H9 (cell line): ENCODE data around the gene ENOX1. TPM values are rescaled to one million over a fixed set of nuclear protein-coding genes. Genes with fewer than 3 reads are reported as not detected.

Source experiments
- DNase-seq: peaks from one replicate; pipeline ENCODE4 v3.0.0-alpha.2; 2017
- H2AFZ ChIP-seq: one replicate; pipeline ENCODE4 v1.6.1; 2013; ENCODE audit warnings: mild to moderate bottlenecking, low read length, control low read depth, moderate library complexity
- H2AK5ac ChIP-seq: 2 replicates; pipeline ENCODE4 v1.6.1; 2013; ENCODE audit warnings: low read length, control low read depth, mixed read lengths; ENCODE audit not compliant: insufficient read length
- H2BK120ac ChIP-seq: one replicate; pipeline ENCODE4 v1.6.1; 2013; ENCODE audit warnings: low read depth, mild to moderate bottlenecking, low read length, control low read depth, inconsistent platforms; ENCODE audit not compliant: poor library complexity, severe bottlenecking
- H2BK12ac ChIP-seq: 2 replicates; pipeline ENCODE4 v1.6.1; 2013; ENCODE audit warnings: low read length, control low read depth, mixed read lengths, low read depth; ENCODE audit not compliant: insufficient read length
- H2BK15ac ChIP-seq: 2 replicates; pipeline ENCODE4 v1.6.1; 2013; ENCODE audit warnings: low read depth, low read length, control low read depth
- H2BK20ac ChIP-seq: one replicate; pipeline ENCODE4 v1.6.1; 2013; ENCODE audit warnings: low read depth, mild to moderate bottlenecking, low read length, control low read depth, inconsistent platforms; ENCODE audit not compliant: poor library complexity, severe bottlenecking
- H2BK5ac ChIP-seq: 2 replicates; pipeline ENCODE4 v1.6.1; 2013; ENCODE audit warnings: low read length, control low read depth, mixed read lengths; ENCODE audit not compliant: insufficient read length
- H3K14ac ChIP-seq: 2 replicates; pipeline ENCODE4 v1.6.1; 2013; ENCODE audit warnings: low read length, control low read depth; ENCODE audit not compliant: insufficient read depth
- H3K18ac ChIP-seq: 2 replicates; pipeline ENCODE4 v1.6.1; 2013; ENCODE audit warnings: low read depth, mild to moderate bottlenecking, mixed read lengths, low read length, control low read depth; ENCODE audit not compliant: insufficient read length
- H3K23ac ChIP-seq: 2 replicates; pipeline ENCODE4 v1.6.1; 2013; ENCODE audit warnings: low read length, control low read depth, mixed read lengths, low read depth; ENCODE audit not compliant: insufficient read length
- H3K23me2 ChIP-seq: 2 replicates; pipeline ENCODE4 v1.6.1; 2013; ENCODE audit warnings: low read depth, mild to moderate bottlenecking, mixed read lengths, low read length, control low read depth; ENCODE audit not compliant: insufficient read length, poor library complexity, severe bottlenecking
- H3K27ac ChIP-seq: 2 replicates; pipeline ENCODE4 v1.5.1; 2013; ENCODE audit warnings: low read length, control low read depth, mixed read lengths, low read depth; ENCODE audit not compliant: insufficient read length
- H3K27me3 ChIP-seq: 2 replicates; pipeline ENCODE4 v1.6.1; 2013; ENCODE audit warnings: low read length, control low read depth, inconsistent platforms; ENCODE audit not compliant: insufficient read depth
- H3K4ac ChIP-seq: 2 replicates; pipeline ENCODE4 v1.6.1; 2013; ENCODE audit warnings: low read depth, mild to moderate bottlenecking, control low read depth, inconsistent platforms, low read length, moderate library complexity
- H3K4me1 ChIP-seq: 2 replicates; pipeline ENCODE4 v1.6.1; 2013; ENCODE audit warnings: low read length, control low read depth, inconsistent platforms; ENCODE audit not compliant: insufficient read depth
- H3K4me2 ChIP-seq: 2 replicates; pipeline ENCODE4 v1.6.1; 2013; ENCODE audit warnings: low read length, control low read depth, mixed read lengths; ENCODE audit not compliant: insufficient read length, insufficient read depth
- H3K56ac ChIP-seq: 2 replicates; pipeline ENCODE4 v1.6.1; 2013; ENCODE audit warnings: low read depth, mild to moderate bottlenecking, mixed read lengths, low read length, control low read depth; ENCODE audit not compliant: insufficient read length
- H3K79me1 ChIP-seq: 2 replicates; pipeline ENCODE4 v1.6.1; 2013; ENCODE audit warnings: low read depth, mild to moderate bottlenecking, moderate library complexity, low read length, control low read depth, inconsistent platforms; ENCODE audit not compliant: insufficient read depth, poor library complexity, severe bottlenecking
- H3K79me2 ChIP-seq: 2 replicates; pipeline ENCODE4 v1.6.1; 2013; ENCODE audit warnings: low read length, control low read depth, inconsistent platforms; ENCODE audit not compliant: insufficient read depth
- H3K9ac ChIP-seq: 2 replicates; pipeline ENCODE4 v1.6.1; 2013; ENCODE audit warnings: low read length, control low read depth, mixed read lengths; ENCODE audit not compliant: insufficient read length; ENCODE audit errors: extremely low read depth
- H3K9me3 ChIP-seq: one replicate; pipeline ENCODE4 v1.6.1; 2013; ENCODE audit warnings: low read depth, low read length, inconsistent platforms; ENCODE audit not compliant: control insufficient read depth
- H3T11ph ChIP-seq: one replicate; pipeline ENCODE4 v1.6.1; 2013; ENCODE audit warnings: mild to moderate bottlenecking, low read length, control low read depth, inconsistent platforms
- H4K20me1 ChIP-seq: one replicate; pipeline ENCODE4 v1.6.1; 2013; ENCODE audit not compliant: control insufficient read depth, insufficient read length, insufficient read depth
- H4K5ac ChIP-seq: 2 replicates; pipeline ENCODE4 v1.6.1; 2013; ENCODE audit warnings: low read depth, mild to moderate bottlenecking, mixed read lengths, low read length, control low read depth; ENCODE audit not compliant: insufficient read length
- H4K8ac ChIP-seq: replicated peaks from 2 replicates; pipeline ENCODE4 v1.6.1; 2013; ENCODE audit warnings: low read length, control low read depth, mixed read lengths, low read depth; ENCODE audit not compliant: insufficient read length
- H4K91ac ChIP-seq: 2 replicates; pipeline ENCODE4 v1.6.1; 2013; ENCODE audit warnings: low read depth, mild to moderate bottlenecking, moderate library complexity, mixed read lengths, low read length, control low read depth; ENCODE audit not compliant: insufficient read length
- H3K27ac Mint-ChIP-seq, 3 experiments: 2 replicates in 2 of 3; 3 replicates in 1 of 3; pipeline ENCODE4 v1.8.0; 2020 to 2021; ENCODE audit warnings: mixed read lengths in 3 of 3, mild to moderate bottlenecking in 1 of 3, moderate library complexity in 1 of 3
- H3K27me3 Mint-ChIP-seq: 2 replicates; pipeline ENCODE4 v1.8.0; 2021; ENCODE audit warnings: low read depth, mild to moderate bottlenecking, moderate library complexity, mixed read lengths
- H3K36me3 Mint-ChIP-seq, 3 experiments: 2 replicates in 2 of 3; 3 replicates in 1 of 3; pipeline ENCODE4 v1.8.0; 2020 to 2021; ENCODE audit warnings: low read depth in 3 of 3, mixed read lengths in 3 of 3; ENCODE audit not compliant: insufficient read depth in 1 of 3
- H3K4me1 Mint-ChIP-seq, 2 experiments: 2 replicates each; pipeline ENCODE4 v1.8.0; 2020; ENCODE audit warnings: mixed read lengths in 2 of 2
- H3K4me3 Mint-ChIP-seq, 2 experiments: 2 replicates in 1 of 2; 3 replicates in 1 of 2; pipeline ENCODE4 v1.8.0; 2020 to 2021; ENCODE audit warnings: mild to moderate bottlenecking in 2 of 2, mixed read lengths in 2 of 2, moderate library complexity in 1 of 2
- H3K9me3 Mint-ChIP-seq, 2 experiments: 2 replicates in 1 of 2; 3 replicates in 1 of 2; pipeline ENCODE4 v1.8.0; 2020; ENCODE audit warnings: mild to moderate bottlenecking in 2 of 2, mixed read lengths in 2 of 2, moderate library complexity in 1 of 2
- WGBS: extraction: QIAGEN DNeasy Blood & Tissue Kit; methylation state at CpG from one replicate; pipeline ENCODE4 v1.1.7; 2013; ENCODE audit warnings: missing lambda C conversion rate, low lambda C conversion rate, mixed read lengths; ENCODE audit not compliant: insufficient read length; ENCODE audit errors: extremely low coverage; 5-methylcytosine and 5-hydroxymethylcytosine counted together
- total RNA-seq: library from RNA; stranded (reverse); gene quantifications from 2 replicates; pipeline ENCODE4 v1.2.1, GENCODE V29; 2021
- TF ChIP-seq, protein P1 (sequence below): fragments of 200-600 bp; sonication (generic); conservative IDR thresholded peaks from 3 replicates; pipeline ENCODE4 v1.8.0; 2021; ENCODE audit warnings: antibody characterized with exemption, mild to moderate bottlenecking

ENOX1 gene
- total RNA-seq, 1 experiment from 2014 or later: 0.24 TPM

DNA sequence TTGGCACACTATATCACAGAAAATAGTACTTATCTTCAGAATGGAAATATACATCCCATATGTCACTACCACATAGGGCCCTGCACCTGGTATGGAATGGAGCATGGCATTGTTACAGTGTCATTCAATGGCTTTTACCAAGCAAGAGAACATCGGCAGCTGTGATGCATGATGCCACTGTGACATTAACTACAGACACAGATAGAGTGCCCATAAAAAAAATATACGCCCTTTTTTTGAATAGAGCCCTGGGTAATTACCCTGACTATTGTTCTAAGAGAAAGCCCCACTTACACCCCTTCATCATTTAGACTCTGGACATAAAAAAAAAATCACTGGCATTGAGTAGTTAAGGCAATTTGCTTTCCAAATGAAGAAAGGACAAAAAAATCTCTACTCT is 443.1 kb downstream of the ENOX1 start:
- Mint-ChIP-seq H3K27ac (no peak overlapping the region), H3K27me3 (peaks cover 5% of the 10 kb centered on the region), H3K4me3 (no peak overlapping the region), H3K36me3 (no peaks in the 10 kb centered on the region), H3K9me3 (no peaks in the 10 kb centered on the region), H3K4me1 (peaks cover 12 to 17% of the 10 kb centered on the region in 2 experiments)
- H2BK120ac ChIP-seq: no peak overlapping the region
- H3K4me1 ChIP-seq: no peaks in the 10 kb centered on the region
- H2AK5ac ChIP-seq: no peak overlapping the region
- no peaks in the 10 kb centered on the region for H3K23me2 ChIP-seq
- H3K79me2 ChIP-seq: no peaks in the 10 kb centered on the region
- H4K5ac ChIP-seq: no peak overlapping the region
- TF ChIP-seq, protein P1, sequence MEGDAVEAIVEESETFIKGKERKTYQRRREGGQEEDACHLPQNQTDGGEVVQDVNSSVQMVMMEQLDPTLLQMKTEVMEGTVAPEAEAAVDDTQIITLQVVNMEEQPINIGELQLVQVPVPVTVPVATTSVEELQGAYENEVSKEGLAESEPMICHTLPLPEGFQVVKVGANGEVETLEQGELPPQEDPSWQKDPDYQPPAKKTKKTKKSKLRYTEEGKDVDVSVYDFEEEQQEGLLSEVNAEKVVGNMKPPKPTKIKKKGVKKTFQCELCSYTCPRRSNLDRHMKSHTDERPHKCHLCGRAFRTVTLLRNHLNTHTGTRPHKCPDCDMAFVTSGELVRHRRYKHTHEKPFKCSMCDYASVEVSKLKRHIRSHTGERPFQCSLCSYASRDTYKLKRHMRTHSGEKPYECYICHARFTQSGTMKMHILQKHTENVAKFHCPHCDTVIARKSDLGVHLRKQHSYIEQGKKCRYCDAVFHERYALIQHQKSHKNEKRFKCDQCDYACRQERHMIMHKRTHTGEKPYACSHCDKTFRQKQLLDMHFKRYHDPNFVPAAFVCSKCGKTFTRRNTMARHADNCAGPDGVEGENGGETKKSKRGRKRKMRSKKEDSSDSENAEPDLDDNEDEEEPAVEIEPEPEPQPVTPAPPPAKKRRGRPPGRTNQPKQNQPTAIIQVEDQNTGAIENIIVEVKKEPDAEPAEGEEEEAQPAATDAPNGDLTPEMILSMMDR: no peak
- no peak overlapping the region for H3K56ac ChIP-seq
- H4K91ac ChIP-seq: no peak overlapping the region
- H3K23ac ChIP-seq: no peak overlapping the region
- H3K18ac ChIP-seq: no peak overlapping the region
- no peak overlapping the region for H3K4me2 ChIP-seq
- no peaks in the 10 kb centered on the region for H3K79me1 ChIP-seq
- H4K20me1 ChIP-seq: no peaks in the 10 kb centered on the region
- no peak overlapping the region for H3K4ac ChIP-seq
- DNase-seq: no peak
- H2BK5ac ChIP-seq: no peak overlapping the region
- no peak overlapping the region for H4K8ac ChIP-seq
- no CpG with 5 or more reads among the region's 2 CpGs for WGBS
- H2BK12ac ChIP-seq: no peak overlapping the region
- H3K9ac ChIP-seq: no peak overlapping the region
- no peak overlapping the region for H3K27ac ChIP-seq
- H3T11ph ChIP-seq: no peak overlapping the region
- no peak overlapping the region for H2AFZ ChIP-seq
- no peak overlapping the region for H3K14ac ChIP-seq
- H3K27me3 ChIP-seq: no peaks in the 10 kb centered on the region
- no peak overlapping the region for H2BK20ac ChIP-seq
- H3K9me3 ChIP-seq: no peaks in the 10 kb centered on the region
- no peak overlapping the region for H2BK15ac ChIP-seq
